HepG2 (cell line): Measurements from ENCODE around the gene HYPK.

Source experiments
- ARID2 ChIP-seq: sonication (generic); formaldehyde crosslinking; IDR thresholded peaks from 2 replicates; pipeline ENCODE4 v1.8.1; 2022; ENCODE audit warnings: mild to moderate bottlenecking, missing genetic modification reagents, borderline replicate concordance
- CREM ChIP-seq, 2 experiments: sonication (generic) in 1 of 2; formaldehyde crosslinking in 1 of 2; IDR thresholded peaks; 2 replicates each; pipeline versions ENCODE4 v1.4.0 to v1.6.1; 2016 to 2020; ENCODE audit warnings: antibody characterized with exemption in 1 of 2, mild to moderate bottlenecking in 1 of 2, missing genetic modification reagents in 1 of 2
- CTCF ChIP-seq: sonication (generic); formaldehyde crosslinking; IDR thresholded peaks from 2 replicates; pipeline ENCODE4 v1.5.0; 2020; ENCODE audit warnings: mild to moderate bottlenecking, missing genetic modification reagents, moderate library complexity
- EZH2 ChIP-seq: conservative IDR thresholded peaks from 2 replicates; pipeline ENCODE4 v1.6.1; 2012; ENCODE audit warnings: mild to moderate bottlenecking, low read depth, low read length, moderate library complexity
- FOSL2 ChIP-seq: sonication (generic); formaldehyde crosslinking; IDR thresholded peaks from 2 replicates; pipeline ENCODE4 v1.4.0; 2020; ENCODE audit warnings: missing genetic modification reagents
- FOXK1 ChIP-seq: sonication (generic); formaldehyde crosslinking; IDR thresholded peaks from 2 replicates; pipeline ENCODE4 v1.4.0; 2020; ENCODE audit warnings: low read depth, missing genetic modification reagents, borderline replicate concordance
- NFE2L1 ChIP-seq: sonication (generic); formaldehyde crosslinking; IDR thresholded peaks from 2 replicates; pipeline ENCODE4 v1.4.0; 2020; ENCODE audit warnings: missing genetic modification reagents, mild to moderate bottlenecking, borderline replicate concordance
- POLR2AphosphoS5 ChIP-seq: IDR thresholded peaks from 2 replicates; pipeline ENCODE4 v1.6.1; 2012; ENCODE audit warnings: low read depth, low read length
- TGIF2 ChIP-seq: IDR thresholded peaks from 2 replicates; pipeline ENCODE4 v1.6.1; 2016; ENCODE audit warnings: control low read depth, missing compliant biosample characterization
- YY1 ChIP-seq: IDR thresholded peaks from 2 replicates; pipeline ENCODE4 v1.6.1; 2011; ENCODE audit warnings: low read length, low read depth, moderate library complexity, mild to moderate bottlenecking; ENCODE audit not compliant: insufficient read depth, insufficient replicate concordance
- ZNF33A ChIP-seq: sonication (generic); formaldehyde crosslinking; IDR thresholded peaks from 2 replicates; pipeline ENCODE4 v1.5.1; 2020; ENCODE audit warnings: missing genetic modification reagents, mild to moderate bottlenecking, moderate library complexity, borderline replicate concordance
- ZNF513 ChIP-seq: sonication (generic); formaldehyde crosslinking; conservative IDR thresholded peaks from 2 replicates; pipeline ENCODE4 v1.5.0; 2020; ENCODE audit warnings: missing genetic modification reagents
- TF ChIP-seq, protein P1 (sequence below): sonication (generic); formaldehyde crosslinking; IDR thresholded peaks from 2 replicates; pipeline ENCODE4 v1.4.0; 2020; ENCODE audit warnings: mild to moderate bottlenecking, missing genetic modification reagents
- TF ChIP-seq, protein P2 (sequence below): sonication (generic); formaldehyde crosslinking; conservative IDR thresholded peaks from 2 replicates; pipeline ENCODE4 v1.4.0; 2020; ENCODE audit warnings: missing genetic modification reagents

DNA sequence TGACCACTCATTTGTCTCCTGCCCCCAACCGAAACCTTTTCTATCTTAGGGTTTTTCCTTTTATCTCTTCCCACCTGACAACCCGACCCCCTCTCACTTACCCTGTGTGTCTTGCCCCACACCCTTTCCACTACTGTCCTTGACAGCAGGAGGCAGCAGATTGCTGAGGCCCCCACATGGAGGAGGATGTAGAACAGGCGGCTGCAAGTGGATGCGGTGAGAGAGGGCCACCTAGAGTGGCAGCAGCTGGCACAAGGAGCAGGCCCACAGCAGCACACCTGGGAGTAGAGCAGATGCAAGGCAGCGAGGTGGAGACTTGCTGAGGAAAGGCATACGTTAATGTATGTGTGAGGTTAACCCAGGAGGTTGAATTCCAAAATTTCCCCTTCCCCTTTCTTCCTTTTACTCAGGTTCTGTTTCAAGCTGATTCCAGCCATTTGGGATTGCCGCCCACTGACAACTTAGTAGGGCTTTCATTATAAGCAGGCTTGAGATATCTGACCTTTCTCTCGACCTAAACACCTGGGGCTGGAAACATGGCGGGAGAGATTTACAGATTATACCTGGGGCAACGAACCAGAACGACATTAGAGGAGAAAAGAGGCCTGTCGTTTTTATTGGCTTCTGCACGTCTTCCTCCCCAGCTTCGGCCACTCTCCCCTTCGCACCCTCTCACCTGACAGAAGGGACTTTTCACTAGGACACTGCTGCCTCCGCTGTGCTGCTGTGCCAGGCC, 1.0 kb upstream of the HYPK start:
- TF ChIP-seq, protein P1, sequence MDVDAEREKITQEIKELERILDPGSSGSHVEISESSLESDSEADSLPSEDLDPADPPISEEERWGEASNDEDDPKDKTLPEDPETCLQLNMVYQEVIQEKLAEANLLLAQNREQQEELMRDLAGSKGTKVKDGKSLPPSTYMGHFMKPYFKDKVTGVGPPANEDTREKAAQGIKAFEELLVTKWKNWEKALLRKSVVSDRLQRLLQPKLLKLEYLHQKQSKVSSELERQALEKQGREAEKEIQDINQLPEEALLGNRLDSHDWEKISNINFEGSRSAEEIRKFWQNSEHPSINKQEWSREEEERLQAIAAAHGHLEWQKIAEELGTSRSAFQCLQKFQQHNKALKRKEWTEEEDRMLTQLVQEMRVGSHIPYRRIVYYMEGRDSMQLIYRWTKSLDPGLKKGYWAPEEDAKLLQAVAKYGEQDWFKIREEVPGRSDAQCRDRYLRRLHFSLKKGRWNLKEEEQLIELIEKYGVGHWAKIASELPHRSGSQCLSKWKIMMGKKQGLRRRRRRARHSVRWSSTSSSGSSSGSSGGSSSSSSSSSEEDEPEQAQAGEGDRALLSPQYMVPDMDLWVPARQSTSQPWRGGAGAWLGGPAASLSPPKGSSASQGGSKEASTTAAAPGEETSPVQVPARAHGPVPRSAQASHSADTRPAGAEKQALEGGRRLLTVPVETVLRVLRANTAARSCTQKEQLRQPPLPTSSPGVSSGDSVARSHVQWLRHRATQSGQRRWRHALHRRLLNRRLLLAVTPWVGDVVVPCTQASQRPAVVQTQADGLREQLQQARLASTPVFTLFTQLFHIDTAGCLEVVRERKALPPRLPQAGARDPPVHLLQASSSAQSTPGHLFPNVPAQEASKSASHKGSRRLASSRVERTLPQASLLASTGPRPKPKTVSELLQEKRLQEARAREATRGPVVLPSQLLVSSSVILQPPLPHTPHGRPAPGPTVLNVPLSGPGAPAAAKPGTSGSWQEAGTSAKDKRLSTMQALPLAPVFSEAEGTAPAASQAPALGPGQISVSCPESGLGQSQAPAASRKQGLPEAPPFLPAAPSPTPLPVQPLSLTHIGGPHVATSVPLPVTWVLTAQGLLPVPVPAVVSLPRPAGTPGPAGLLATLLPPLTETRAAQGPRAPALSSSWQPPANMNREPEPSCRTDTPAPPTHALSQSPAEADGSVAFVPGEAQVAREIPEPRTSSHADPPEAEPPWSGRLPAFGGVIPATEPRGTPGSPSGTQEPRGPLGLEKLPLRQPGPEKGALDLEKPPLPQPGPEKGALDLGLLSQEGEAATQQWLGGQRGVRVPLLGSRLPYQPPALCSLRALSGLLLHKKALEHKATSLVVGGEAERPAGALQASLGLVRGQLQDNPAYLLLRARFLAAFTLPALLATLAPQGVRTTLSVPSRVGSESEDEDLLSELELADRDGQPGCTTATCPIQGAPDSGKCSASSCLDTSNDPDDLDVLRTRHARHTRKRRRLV (CRISPR knock-in tag): no peak
- TF ChIP-seq ZNF513: no peak
- TF ChIP-seq FOXK1 (CRISPR knock-in tag): no peak
- no peak for TF ChIP-seq POLR2AphosphoS5
- no peak for TF ChIP-seq YY1
- no peak for TF ChIP-seq EZH2
- no peak for TF ChIP-seq CREM (IDR thresholded peaks at IDR 0.05)
- TF ChIP-seq CREM (CRISPR knock-in tag; IDR thresholded peaks at IDR 0.05): no peak
- TF ChIP-seq CTCF (CRISPR knock-in tag): no peak
- no peak for TF ChIP-seq TGIF2 (CRISPR knock-in tag)
- no peak for TF ChIP-seq ARID2 (CRISPR knock-in tag)
- TF ChIP-seq, protein P2, sequence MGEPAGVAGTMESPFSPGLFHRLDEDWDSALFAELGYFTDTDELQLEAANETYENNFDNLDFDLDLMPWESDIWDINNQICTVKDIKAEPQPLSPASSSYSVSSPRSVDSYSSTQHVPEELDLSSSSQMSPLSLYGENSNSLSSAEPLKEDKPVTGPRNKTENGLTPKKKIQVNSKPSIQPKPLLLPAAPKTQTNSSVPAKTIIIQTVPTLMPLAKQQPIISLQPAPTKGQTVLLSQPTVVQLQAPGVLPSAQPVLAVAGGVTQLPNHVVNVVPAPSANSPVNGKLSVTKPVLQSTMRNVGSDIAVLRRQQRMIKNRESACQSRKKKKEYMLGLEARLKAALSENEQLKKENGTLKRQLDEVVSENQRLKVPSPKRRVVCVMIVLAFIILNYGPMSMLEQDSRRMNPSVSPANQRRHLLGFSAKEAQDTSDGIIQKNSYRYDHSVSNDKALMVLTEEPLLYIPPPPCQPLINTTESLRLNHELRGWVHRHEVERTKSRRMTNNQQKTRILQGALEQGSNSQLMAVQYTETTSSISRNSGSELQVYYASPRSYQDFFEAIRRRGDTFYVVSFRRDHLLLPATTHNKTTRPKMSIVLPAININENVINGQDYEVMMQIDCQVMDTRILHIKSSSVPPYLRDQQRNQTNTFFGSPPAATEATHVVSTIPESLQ: no peak
- no peak for TF ChIP-seq ZNF33A (CRISPR knock-in tag)
- no peak for TF ChIP-seq FOSL2 (CRISPR knock-in tag)
- no peak for TF ChIP-seq NFE2L1
